HG03095 (cell line): ENCODE measurements around the gene CEP83.
"Not testable (repeated sequence)": the region's sequence is repeated elsewhere in the genome, so short reads cannot be mapped to it uniquely, and the experiment has no call there.

Experiments used
- ATAC-seq: cut with Tn5 transposase; IDR thresholded peaks from one replicate; pipeline ENCODE4 v1.9.1; 2021; ENCODE audit warnings: moderate library complexity; ENCODE audit not compliant: unreplicated experiment

CEP83 gene

DNA sequence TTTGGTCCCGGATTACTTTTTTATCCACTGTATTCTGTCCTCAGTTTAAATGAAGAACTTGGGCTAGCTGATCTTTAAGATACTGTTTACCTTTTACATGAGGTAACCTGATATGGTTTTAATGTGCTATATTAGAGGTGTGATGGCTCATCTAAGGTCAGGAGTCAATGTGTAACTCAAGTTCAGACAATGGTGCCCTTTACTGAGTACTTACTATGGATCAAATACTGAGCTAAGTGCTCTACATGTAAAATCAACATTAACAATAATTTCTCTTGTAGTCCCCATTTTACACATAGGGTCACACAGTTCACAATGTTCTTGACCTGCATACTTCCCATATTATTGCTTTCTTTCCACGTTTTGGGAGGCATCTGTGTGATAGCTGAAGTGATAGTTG lies 79.2 kb downstream of the CEP83 start:
- ATAC-seq = no peak

DNA sequence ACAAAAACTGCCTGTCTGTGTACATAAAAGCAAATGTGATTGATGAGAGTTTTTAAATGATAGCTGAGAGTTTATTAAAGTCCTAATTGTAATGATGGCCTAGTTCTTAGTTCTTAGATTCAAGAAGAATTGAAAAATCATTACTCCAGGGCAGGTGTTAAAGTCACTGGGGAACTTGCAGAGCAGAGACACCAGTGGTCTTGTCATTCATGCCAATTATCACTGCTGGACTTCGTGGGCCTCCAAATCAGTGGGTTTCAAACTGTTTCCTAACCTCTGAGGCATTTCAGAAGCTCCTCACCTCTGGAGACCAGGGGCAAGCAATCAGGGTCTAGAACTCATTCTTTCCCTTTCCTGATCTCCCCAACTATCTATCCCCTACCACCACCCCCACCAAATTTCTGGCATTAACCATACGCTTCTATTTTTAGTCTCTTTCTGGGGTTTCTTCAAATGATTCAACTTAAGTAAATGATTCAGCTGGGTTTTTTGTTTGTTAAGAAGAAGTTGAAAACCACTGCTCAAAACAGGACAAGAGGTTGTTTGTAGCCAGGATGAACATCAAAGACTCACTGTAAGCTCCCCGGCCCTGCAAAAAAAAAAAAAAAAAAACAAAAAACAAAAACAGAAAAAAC lies 80.1 kb downstream of the CEP83 start:
- no peak for ATAC-seq

DNA sequence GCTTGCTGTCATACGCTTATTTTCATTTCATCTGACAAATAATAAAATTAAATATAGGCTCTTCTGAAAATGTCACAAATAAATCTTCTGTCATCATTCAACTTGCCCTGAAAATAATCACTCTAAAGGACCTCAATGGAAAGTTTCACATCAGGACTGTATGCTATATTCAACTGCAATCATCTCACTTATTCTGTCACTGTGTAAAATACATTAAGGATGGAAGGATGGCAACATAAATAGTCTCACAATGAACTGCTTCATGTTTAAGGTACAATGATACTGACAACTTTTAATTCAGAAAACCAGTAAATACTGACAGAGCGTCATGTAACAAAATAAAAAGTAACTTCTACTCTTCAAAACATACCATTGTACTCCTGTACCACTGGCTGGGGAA lies 82.1 kb downstream of the CEP83 start:
- ATAC-seq = no peak

DNA sequence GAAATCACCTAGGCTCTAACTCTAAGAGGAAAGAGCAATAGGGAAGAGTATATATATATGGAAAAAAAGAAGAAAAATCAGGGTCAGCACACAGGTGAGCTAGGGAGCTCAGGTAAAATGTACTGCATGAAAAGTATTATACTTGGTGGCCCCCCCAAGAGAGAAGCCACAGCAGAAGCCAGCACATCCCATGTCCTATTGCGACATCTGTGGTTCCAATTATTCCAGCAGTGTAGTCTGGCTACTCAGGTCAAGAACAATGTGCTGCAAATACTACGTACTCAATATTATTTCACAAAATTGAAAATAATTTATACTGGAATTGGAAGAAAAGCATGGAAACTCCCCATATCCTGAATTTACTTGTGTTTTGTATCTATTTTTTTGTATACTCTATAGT lies 85.5 kb downstream of the CEP83 start:
- ATAC-seq = no peak

DNA sequence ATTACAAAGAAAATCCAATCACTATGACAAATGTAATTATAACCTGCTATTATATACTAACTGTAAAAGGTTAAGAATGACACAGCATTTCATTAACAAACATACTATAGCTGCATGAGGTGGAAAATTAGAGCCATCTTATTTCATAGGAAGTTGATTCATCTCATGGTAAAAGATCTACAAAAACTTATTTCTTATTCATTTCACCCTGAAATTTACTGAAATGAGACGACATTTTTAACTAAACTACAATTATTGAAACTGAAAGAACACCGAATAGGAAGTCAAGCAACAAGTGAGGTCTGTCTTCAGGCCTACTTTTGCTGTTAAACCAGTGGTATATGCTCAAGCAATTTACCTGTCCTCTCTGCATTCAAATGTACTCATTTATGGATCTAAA lies 87.2 kb downstream of the CEP83 start:
- ATAC-seq = peak; percentile 74

DNA sequence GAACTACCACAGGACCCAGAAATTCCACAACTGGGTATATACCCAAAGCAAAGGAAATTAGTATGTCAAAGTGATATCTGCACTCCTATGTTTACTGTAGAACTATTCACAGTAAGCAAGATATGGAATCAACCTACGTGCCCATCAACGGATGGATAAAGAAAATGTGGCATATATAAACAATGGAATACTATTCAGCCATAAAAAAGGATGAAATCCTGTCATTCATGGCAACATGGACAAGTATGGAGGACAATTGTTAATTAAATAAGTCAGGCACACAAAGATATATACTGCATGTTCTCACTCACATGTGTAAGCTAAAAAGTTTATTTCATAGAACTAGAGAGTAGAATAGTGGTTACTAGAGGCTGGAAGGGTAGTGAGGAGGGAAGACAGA lies 97.0 kb downstream of the CEP83 start:
- no peak for ATAC-seq

DNA sequence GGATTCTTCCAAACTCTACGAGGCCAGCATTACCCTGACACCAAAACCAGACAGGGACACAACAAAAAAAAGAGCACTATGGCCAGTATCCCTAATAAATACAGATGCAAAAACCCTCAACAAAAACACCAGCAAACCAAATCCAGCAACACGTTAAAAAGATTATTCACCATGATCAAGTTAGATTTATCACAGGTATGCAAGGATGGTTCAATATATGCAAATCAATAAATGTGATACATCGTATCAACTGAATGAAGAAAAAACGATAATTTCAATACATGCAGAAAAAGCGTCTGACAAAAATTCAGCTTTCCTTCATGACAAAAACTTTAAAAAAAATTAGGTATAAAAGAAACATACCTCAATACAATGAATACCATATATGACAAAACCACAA lies 99.9 kb downstream of the CEP83 start:
- ATAC-seq = no peak

DNA sequence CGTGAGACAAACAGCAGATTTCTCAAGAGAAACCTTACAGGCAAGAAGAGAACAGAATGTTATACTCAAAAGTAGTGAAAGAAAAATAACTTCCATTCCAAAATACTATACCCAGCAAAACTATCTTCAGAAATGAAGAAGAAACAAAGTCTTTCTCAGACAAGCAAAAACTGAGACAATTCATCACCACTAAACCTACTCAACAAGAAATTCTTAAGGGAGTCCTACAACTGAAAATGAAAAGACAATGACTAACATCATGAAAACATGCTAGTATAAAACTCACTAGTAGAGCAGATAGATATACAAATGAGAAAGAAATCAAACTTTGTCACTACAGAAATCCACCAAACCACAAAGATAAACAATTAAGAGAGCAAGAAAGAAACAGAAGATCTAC lies 106.5 kb downstream of the CEP83 start:
- ATAC-seq = no peak

DNA sequence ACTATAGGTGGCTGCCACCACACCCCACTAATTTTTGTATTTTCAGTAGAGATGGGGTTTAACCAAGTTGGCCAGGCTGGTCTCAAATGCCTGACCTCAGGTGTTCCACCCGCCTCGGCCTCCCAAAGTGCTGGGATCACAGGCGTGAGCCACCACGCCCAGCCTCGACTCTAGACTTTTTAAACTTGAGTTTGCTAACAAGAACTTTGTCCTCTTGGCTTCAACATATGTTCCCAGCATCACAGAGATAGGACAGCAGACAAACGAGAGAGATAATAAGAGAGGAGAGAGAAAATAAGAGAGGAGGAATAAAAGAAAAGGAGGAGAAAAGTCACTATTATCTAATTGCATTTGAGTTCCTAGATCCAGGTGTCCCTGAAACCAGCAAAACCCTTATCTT lies 119.1 kb downstream of the CEP83 start:
- no peak for ATAC-seq

DNA sequence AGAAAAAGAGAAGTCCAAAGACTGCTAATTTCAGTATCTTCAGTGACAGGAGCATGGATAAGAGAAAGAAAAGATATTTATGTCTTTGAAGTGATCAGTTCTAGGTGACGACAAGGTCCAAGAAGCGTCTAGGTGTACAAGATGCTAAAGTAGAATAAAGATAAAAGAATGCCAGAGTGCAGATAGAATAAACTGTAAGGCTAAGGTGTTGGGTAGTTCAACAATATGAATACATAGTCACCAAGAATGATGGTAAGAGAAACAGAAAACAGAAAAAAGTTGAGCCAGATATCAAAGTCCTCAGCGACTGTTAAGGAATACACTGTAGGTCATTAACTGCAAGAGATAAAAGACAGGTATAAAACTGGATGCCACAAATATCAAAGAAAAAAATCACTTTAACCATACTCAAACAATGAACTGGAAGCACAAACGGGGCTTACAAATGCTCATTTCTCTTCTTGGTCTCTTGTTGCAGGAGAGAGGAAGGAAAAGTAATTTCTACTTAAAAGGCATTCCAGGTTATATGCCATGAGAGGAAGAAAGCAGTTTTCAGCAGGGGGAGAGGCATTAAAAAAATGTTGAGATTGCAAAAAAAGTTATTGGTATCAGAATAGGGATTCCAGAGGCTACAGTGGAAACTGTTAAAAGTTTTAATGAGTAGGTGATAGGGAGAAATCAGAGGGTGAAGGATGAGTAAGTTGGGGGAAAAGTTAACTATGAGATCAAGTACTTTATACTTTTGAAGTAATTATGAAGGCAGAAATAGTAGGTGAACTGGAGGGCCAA lies 121.5 kb downstream of the CEP83 start:
- no peak for ATAC-seq

DNA sequence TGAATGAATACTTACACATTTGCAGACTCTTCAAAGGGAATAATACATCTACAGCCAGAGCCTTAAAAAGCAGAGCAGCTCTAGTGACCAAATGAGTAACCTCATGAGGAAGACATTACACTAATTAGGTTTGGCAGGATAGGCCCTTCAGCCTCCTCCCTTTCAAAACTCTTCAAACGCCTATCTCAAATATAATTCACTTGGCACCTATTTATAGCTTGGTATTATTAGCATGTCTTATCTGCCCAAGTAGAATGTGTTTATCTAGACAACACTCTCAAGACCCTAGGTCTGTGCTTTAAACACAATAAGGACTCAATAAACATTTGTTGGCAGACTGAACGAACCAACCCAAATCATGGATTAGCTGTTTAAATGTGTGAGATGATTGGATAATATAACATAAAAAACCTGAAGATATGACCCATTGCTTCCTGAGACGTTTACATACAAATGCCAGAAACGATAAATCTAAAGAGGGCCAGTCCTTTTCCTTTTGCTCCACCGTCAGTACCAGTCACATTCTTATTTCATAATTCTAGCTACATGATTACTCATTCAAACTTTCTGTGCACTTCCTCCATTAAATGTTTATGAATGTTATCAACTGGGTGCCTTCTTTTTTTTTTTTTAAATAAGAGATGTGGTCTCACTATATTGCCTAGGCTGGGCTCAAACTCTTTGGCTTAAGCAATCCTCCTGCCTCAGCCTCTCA lies 123.3 kb downstream of the CEP83 start:
- ATAC-seq = no peak

DNA sequence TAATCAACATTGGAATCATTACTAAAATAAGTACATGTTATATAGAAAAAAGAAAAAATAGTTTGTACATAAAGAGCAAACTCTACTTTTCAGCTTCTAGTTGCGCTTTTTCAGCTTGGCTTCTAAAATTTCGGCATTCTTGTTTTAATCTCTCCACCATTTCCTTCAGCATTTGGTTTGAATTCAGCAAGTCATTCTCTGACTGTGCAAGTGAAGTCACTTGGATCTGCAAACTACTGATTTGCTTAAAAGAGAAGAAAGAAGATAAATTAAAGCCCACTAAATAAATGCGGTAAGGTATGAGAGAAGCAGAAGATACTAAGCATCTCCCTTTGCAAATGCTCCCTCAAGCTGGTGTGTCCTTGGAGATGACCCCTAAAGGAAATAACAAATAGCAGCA lies 126.3 kb downstream of the CEP83 start:
- no peak for ATAC-seq

DNA sequence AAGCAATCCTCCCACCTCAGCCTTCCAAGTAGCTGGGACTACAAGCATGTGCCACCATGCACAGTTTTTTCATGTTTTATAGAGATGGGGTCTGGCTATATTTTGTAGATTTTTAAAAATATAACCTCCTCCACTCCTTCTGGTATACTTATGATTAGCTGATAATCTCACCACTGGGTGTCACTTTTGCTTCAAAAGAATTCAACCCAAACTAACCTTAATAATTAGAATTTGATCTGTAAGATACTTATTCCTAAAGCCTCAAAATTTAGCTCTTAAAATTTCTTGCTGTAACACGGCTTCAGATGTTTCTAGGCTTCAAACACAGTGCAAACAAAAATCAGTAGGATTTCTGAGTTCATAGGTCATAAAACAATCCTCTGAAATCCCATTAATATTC lies 130.3 kb downstream of the CEP83 start:
- no peak for ATAC-seq

DNA sequence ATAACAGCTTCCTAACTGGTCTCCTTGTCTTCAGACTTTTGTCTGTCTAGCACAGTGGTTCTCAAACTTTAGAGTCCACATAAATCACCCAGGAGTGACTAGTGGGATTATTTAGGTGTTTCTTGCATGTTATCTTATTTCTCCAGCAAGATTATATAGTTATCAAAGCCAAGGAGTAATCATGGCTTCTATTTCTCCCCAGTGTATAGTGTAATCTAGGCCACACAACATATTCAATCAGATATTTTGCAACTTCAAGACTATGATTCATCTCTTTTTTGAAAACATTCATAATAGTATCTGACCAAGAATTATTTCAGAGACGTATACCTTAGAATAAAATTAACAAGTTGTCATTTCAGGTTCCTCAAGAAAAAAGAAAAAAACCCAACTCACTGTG lies 131.9 kb downstream of the CEP83 start:
- no peak for ATAC-seq

DNA sequence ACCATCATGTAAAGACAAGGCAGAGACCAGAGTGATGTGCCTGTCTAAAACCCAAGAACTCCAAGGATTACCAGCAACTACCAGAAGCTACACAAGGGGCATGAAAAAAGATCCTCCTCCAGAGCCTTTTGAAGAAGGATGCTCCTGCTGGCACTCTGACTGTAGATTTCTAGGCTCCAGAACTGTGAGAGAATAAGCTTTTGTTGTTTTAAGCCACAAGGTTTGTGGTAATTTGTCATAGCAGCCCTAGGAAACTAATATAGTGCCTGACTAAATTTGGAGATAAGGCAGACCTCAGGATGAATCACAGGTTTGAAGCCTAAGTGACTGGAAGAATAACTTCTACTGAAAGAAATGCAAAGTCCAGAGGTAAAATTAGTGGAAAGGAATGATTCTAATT lies 132.9 kb downstream of the CEP83 start:
- no peak for ATAC-seq

DNA sequence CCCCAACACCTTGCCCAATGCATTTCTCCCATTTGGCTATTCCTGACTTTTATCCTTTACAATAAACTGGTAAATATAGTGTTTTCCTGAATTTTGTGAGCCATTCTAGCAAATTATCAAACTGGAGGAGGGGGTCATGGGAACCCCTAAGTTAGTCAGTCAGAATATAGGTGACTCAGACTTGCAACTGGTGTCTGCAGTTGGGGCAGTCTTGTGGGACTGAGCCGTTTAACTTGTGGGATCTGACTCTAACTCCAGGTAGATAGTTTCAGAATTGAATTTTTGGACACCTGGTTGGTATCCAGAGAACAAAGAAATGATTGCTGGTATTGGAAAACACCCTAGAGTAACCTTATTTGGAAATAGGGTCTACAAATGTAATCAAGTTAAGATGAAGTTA lies 133.4 kb downstream of the CEP83 start:
- no peak for ATAC-seq

DNA sequence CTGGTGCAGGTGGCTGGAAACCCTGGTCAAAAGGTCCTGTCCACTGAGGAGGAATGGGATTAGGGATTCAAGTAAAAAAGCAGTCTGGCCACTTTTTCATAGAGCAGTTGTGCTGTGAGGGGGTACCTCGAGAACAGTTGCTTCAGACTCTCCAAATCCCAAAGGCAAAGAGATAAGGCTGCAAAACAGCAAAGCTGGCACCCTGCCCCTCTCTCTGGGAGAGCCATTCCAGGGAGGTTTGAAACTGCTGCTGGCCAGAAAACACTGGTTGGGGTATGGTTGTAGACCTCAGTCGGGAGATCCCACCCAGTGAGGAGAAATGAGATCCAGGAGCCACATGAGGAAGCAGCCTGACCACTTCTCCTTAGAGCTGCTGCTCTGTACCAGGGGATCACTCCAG lies 137.3 kb downstream of the CEP83 start:
- no peak for ATAC-seq

DNA sequence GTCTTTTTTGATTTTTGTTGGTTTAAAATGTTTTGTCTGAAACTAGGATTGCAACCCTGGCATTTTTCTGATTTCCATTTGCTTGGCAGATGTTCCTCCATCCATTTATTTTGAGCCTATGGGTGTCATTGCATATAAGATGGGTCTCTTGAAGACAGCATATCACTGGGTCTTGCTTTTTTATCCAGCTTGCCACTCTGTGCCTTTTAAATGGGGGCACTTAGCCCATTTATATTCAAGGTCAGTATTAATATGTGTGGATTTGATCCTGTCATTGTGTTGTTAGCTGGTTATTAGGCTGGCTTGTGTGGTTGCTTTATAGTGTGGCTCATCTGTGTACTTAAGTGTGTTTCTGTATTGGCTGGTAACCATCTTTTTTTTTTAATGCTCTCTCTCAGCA lies 139.6 kb downstream of the CEP83 start:
- no peak for ATAC-seq

DNA sequence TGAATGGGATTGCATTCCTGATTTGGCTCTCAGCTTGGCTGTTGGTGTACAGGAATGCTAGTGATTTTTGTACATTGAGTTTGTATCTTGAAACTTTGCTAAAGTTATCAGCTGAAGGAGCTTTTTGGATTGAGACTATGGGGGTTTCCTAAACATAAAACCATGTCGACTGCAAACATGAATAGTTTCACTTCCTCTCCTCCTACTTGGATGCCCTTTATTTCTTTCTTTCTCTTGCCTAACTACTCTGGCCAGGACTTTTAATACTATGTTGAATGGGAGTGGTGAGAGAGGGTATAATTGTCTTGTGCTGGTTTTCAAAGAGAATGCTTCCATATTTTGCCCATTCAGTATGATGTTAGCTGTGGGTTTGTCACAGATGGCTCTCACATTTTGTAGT lies 141.5 kb downstream of the CEP83 start:
- ATAC-seq = peak; percentile 70

DNA sequence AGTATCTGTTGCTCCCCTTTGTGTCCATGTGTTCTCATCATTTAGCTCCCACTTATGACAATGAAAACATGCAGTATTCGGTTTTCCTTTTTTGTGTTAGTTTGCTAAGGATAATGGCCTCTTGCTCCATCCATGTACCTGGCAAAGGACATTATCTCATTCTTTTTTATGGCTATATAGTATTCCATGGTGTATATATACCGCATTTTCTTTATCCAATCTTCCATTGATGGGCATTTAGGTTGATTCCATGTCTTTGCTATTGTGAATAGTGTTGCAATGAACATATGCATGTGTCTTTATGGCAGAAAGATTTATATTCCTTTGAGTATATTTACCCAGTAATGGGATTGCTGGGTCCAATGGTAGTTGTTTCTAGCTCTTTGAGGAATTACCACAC lies 143.1 kb downstream of the CEP83 start:
- ATAC-seq = not testable (repeated sequence)

DNA sequence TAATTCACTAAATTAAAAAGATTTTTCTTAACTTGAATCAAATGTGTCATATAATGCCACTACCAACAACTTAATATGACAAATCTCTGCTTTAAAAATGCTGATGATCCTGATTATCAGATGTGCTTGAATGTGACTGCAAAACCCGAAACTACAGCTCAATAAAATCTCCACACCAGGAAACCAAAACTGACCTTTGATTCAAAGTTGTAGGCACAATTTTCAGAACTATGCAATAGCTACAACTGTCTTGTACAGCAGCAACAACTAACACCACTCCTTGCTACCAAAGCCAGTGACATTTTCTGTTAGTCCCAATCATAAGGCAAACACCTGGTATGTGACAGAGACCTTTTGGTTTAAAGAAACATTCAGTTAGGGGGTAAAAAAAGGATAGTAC lies 147.3 kb downstream of the CEP83 start:
- no peak for ATAC-seq

DNA sequence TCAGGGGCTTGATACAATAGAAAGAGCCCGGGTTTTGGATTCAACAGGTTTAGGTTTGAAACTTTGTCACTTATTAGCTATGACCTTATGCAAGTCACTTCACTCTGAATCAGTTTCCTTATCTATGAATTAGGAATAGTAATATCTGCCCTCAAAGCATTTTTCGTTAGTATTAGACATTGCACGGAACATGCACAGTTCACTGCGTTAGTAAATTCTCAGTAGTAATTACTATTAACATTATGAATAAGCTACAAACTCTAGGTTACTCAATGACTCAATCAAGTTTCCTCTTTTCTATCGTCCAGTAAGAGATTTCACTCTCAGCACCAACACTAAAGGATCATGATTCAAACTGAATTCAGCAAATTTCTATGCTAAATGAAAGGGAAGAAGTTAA lies 150.3 kb downstream of the CEP83 start:
- peak; percentile 76 for ATAC-seq
